HG02642 (cell line): ENCODE measurements around the gene VAV1.
"Not testable (repeated sequence)": the region's sequence is repeated elsewhere in the genome, so short reads cannot be mapped to it uniquely, and the experiment has no call there.

ENCODE experiments used
- ATAC-seq: cut with Tn5 transposase; IDR thresholded peaks from one replicate; pipeline ENCODE4 v1.9.1; 2021; ENCODE audit warnings: mild to moderate bottlenecking; ENCODE audit not compliant: unreplicated experiment, poor library complexity

The VAV1 gene

GRCh38 chr19:6737284-6737872, 35.1 kb upstream of the VAV1 start, which contains the start of gene GPR108:
Gene GPR108 (minus strand): TSS chr19:6737580. CDS start chr19:6737576, 4 bp downstream.
- peak; percentile 70 for ATAC-seq

GRCh38 chr19:6737873-6738786, 34.4 kb upstream of the VAV1 start:
- peak; percentile 4 for ATAC-seq

DNA sequence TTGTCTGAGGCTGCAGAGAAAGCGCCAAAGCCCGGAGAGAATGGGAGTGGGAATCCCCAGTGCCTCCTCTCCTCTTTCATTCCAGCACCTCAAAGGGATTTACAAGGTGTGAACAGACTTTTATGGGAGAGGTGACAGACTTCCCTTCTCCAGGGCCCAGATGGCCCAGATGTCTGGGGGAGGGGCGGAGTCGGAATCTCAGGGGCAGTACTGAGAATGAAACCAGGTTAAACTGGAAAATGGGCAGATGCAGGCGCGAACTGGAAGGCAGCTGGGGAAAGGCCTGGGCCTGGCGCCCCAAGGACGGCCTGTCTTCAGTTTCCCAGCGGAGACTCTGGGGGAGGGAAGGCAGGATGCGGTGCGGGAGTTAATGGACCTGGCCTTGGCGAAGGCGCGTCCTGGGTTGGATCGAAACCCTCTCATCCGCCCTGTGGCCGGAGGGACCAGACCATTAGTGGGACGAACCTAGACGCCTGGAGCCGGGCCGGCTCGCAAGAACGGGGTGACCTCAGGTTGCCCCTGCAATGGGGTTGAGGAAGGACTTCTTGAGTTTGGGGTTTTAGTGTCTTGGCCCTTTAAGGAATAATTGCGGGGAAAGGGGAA, 33.6 kb upstream of the VAV1 start:
- ATAC-seq: no peak

- no peak for ATAC-seq
Measured at GRCh38 chr19:6739390-6739882, 33.1 kb upstream of the VAV1 start, which contains the start of gene TRIP10. Gene TRIP10 (plus strand): TSS chr19:6739680. CDS start chr19:6739762, 82 bp downstream.

GRCh38 chr19:6739883-6740588, 32.5 kb upstream of the VAV1 start:
- ATAC-seq: no peak

GRCh38 chr19:6740589-6741343, 31.7 kb upstream of the VAV1 start:
- ATAC-seq: no peak

- no peak for ATAC-seq
Measured at GRCh38 chr19:6743066-6743465, 29.4 kb upstream of the VAV1 start.

GRCh38 chr19:6743714-6744380, 28.7 kb upstream of the VAV1 start:
- no peak for ATAC-seq

DNA sequence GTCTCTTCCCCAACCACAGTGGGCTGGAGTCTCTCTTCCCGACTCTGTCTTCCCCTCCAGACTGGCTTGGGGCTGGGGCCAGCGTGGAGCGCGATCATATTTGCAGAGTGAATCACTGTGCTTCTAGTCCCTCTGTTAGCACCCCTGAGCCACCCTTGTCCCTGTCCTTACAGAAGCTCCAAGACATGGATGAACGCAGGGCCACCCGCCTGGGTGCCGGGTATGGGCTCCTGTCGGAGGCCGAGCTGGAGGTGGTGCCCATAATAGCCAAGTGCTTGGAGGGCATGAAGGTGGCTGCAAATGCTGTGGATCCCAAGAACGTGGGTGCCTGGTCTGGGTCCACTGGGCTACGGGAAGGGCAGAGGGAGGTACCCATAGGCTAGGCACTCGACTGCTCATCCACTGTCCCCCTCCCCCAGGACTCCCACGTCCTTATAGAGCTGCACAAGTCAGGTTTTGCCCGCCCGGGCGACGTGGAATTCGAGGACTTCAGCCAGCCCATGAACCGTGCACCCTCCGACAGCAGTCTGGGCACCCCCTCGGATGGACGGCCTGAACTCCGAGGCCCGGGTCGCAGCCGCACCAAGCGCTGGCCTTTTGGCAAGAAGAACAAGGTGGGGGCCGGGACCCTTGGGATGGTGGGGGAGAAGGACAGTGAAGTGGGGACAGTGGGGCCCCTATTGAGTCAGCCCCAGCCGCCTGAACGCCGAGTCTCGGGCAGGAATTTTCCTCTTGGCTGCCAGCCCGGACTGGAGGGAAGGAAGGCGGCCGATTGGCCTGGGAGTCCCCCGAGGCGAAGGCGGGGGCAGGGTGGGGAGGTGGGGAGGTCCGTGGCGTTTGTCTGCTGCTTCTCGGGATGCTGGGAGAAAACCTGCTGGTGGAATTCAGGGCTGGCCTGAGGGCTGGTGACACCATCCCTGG, 27.9 kb upstream of the VAV1 start:
- ATAC-seq: no peak

DNA sequence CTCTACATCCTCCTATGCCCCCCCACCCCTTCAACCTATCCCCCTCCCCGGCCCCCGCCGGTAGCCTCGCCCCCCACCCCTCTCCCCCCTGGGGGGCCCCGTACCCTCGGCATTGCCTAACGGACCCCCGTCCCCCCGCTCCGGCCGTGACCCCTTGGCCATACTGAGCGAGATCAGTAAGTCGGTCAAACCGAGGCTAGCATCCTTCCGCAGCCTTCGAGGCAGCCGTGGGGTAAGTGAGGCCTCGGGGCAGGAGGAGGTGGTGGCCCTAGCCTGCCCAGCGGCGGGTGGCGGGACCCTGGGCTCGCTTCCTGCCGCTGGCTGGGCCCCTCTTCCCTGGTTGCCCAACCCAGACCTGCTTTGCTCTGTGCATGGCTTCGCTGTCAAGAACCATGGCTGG, 26.5 kb upstream of the VAV1 start:
- no peak for ATAC-seq

DNA sequence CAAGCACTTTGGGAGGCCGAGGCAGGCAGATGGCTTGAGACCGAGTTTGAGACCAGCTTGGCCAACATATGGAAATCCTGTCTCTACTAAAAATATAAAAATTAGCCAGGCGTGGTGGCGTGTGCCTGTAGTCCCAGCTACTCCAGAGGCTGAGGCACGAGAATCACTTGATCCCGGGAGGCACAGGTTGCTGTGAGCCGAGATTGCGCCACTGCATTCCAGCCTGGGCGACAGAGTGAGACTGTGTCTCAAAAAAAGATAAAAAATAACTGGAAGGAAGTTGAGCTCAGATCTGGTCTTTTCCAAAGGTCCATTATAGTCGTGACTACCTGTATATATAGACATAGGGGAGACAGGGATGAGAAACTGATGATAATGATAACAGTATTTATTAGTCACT, 24.0 kb upstream of the VAV1 start:
- not testable (repeated sequence) for ATAC-seq

GRCh38 chr19:6750062-6750461, 22.4 kb upstream of the VAV1 start:
- no peak for ATAC-seq

DNA sequence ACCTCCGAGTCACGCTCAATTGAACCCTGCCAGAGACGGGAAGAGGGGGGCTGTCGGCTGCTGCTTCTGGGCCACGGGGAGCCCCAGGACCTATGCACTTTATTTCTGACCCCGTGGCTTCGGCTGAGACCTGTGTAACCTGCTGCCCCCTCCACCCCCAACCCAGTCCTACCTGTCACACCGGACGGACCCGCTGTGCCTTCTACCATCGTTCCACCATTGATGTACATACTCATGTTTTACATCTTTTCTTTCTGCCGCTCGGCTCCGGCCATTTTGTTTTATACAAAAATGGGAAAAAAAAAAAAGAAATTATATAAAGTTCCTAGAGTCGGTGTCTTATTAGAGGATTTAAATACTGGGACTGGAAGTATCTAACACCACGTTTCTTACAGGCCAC, 21.3 kb upstream of the VAV1 start:
- no peak for ATAC-seq

GRCh38 chr19:6752256-6753177, 20.0 kb upstream of the VAV1 start:
- ATAC-seq: no peak

DNA sequence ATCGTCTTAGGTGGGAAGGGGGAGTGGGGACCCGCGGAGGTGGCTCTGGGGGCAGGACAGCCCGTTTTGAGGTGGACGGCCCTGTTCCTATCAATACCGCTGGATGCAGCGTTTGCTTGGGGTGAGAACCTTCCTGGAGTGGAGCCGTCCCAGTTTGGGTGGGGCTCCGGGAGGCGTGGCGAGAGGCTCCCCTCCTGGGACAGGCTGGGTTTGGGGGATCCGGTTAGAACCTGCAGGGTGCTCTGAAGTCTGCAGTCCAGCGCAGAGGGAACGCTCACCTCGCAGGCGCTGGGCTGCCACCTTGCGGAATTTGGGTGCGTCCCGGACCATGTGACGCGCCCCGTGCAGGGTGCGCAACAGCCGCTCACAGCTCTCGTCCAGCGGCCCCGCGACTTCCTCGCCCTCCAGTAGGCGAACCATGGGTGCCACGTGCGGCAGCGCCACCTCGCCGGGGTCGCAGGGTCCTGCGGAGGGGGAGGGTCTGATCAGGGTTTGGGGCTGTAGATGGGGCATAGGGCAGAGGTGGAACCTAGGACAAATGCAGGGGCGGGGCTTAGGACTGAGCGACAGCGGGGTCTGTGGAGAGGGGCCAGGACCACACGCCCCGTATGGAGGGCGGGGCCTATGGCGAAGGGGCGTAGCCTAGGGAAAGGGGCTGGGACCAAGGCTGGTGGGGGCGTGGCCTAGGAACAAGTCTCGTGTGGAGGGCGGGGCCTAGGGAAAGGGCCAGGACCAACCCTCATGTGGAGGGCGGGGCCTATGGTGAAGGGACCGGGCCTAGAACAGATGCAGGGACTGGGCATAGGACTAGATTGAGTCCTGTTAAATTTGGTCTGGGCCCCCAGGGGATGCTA, 19.1 kb upstream of the VAV1 start:
- peak; percentile 83 for ATAC-seq

GRCh38 chr19:6754136-6754535, 18.4 kb upstream of the VAV1 start:
- no peak for ATAC-seq
